Jurkat, Clone E6-1 (cell line): Measurements from ENCODE around the gene GIGYF2. TPM values are rescaled to one million over a fixed set of nuclear protein-coding genes. Genes with fewer than 3 reads are reported as not detected.

Experiments
- DNase-seq: peaks from one replicate; pipeline ENCODE4 v3.0.0-alpha.2; 2011; ENCODE audit warnings: low read depth, low spot score
- H3K4me3 ChIP-seq: 2 replicates; pipeline ENCODE4 v1.5.1; 2011; ENCODE audit warnings: mild to moderate bottlenecking, low read length, control low read depth, moderate library complexity
- polyA plus RNA-seq: library from polyadenylated mRNA; unstranded; fragments of >200 nt; gene quantifications from one replicate; pipeline ENCODE4 v1.2.1, GENCODE V29; 2012; ENCODE audit warnings: missing spikeins; ENCODE audit not compliant: insufficient read length, insufficient read depth

The GIGYF2 gene, protein sequence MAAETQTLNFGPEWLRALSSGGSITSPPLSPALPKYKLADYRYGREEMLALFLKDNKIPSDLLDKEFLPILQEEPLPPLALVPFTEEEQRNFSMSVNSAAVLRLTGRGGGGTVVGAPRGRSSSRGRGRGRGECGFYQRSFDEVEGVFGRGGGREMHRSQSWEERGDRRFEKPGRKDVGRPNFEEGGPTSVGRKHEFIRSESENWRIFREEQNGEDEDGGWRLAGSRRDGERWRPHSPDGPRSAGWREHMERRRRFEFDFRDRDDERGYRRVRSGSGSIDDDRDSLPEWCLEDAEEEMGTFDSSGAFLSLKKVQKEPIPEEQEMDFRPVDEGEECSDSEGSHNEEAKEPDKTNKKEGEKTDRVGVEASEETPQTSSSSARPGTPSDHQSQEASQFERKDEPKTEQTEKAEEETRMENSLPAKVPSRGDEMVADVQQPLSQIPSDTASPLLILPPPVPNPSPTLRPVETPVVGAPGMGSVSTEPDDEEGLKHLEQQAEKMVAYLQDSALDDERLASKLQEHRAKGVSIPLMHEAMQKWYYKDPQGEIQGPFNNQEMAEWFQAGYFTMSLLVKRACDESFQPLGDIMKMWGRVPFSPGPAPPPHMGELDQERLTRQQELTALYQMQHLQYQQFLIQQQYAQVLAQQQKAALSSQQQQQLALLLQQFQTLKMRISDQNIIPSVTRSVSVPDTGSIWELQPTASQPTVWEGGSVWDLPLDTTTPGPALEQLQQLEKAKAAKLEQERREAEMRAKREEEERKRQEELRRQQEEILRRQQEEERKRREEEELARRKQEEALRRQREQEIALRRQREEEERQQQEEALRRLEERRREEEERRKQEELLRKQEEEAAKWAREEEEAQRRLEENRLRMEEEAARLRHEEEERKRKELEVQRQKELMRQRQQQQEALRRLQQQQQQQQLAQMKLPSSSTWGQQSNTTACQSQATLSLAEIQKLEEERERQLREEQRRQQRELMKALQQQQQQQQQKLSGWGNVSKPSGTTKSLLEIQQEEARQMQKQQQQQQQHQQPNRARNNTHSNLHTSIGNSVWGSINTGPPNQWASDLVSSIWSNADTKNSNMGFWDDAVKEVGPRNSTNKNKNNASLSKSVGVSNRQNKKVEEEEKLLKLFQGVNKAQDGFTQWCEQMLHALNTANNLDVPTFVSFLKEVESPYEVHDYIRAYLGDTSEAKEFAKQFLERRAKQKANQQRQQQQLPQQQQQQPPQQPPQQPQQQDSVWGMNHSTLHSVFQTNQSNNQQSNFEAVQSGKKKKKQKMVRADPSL (N-terminal part only)
- polyA plus RNA-seq, result 40.4 TPM

DNA sequence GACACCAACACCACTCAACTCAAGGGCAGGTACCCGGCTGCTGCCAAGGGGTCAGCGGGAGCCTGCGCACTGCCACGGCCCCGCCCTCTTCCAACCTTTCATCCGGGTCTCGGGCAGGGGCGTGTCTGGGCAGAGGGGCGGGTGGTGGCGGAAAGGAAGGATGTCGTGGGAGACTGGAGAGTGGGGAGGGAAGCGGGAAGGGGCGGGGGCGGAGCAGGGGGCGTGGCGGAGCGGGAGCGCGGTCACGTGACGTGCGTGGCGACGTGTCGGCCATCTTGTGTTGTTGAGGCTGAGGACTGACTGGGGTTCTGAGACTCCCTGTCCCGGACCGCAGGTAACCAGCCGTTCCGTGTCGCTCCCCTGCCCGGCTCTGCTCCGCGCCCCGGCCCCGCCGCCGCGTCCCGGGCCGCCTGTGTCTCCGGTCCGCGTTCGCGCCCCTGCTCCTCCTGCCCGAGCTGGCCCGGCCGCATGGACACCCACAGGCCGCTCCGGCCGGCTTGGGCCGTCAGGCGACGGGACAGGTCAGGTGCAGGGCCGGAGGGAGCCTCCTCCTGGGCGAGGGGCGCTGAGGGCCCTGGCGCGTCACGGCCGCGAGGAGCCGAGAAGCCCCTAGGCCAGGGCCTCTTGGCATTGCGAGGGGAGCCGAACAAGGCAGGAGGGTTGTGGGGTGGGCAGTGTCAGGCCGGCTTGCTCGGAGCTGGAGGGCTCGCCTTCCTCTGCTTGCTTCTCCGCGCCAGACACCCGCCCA is at the start of gene GIGYF2:
TSS of gene GIGYF2 (plus strand) at position 273 of the 748 bp plus-strand sequence. CDS start 37,867 bp downstream, outside the sequence.
- DNase-seq, result peak; percentile 92
- H3K4me3 ChIP-seq, result peak within 1 kb of the TSS; percentile 95

DNA sequence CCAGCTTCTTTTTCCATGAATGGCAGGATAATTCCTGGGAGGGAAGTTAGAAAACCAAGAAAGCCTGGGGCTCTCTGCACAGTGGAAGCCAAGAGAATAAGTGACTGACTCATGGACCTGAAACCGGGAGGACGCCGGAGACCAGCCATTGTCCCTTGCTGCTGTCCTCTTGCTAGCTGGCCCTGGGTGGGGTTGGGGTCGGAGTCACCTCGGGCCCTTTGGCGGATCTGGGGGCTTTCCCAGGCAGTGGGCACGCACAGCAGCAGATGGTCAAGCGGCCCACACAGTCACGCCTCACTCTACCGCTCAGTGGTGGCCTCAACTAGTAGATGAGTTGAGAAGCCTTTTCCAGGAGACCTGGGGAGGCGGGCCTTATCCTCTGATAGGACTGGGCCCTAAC is 48.1 kb upstream of the GIGYF2 start:
- no peak for DNase-seq
- no peak overlapping the region for H3K4me3 ChIP-seq

DNA sequence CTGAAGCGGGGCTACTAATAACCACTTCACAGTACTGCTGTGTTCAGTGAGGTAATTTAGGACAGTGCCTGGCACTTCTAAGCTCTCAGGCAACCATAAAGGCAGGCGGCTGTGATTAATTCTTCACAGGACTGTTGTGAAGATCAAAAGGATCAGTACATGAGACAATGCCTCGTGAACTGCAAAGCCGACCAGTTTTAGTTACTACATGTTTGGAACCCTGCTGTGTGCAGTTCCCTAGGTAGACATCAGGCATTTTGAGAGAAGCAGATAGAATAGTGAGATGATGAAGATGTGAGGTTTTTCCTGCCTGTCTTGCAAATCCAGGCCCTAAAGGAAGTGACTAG is 44.7 kb upstream of the GIGYF2 start:
- no peak overlapping the region for H3K4me3 ChIP-seq
- no peak for DNase-seq

DNA sequence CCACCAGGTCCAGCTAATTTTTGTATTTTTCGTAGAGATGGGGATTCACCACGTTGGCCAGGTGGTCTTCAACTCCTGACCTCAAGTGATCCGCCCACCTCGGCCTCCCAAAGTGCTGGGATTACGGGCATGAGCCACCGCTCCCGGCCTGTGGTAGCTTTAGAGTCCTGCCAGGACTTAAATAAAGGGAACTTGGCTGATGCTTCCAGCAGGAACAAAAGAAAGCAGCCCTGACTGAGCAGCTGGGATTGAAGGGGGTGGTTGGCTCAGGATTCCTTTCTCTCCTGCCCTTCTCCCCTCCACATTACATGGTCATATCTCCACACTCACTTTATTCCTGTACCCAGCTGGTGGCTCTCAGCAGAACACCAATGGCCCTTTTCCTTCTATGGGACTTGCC is 43.7 kb upstream of the GIGYF2 start:
- H3K4me3 ChIP-seq, result no peak overlapping the region
- no peak for DNase-seq

DNA sequence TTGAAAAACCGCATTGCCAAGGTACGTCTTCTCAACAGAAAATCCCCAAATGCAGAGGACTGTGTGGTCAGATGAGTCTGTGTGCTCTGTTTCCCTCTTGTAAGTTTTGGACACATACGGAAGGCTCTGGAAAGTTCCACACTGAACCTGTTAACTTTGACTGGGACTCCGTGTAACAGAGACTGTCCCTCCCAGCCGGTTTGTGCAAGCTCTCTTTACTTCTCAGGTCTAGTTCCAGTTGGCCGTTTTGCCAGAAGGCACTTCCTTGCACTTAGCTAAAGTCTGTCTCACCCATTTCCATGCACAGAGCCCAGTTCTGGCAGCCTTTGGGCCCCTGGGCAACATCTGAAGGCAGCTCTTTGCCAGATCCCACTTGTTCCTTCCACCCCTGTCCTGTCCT is 41.7 kb upstream of the GIGYF2 start:
- no peak for DNase-seq
- no peak overlapping the region for H3K4me3 ChIP-seq

DNA sequence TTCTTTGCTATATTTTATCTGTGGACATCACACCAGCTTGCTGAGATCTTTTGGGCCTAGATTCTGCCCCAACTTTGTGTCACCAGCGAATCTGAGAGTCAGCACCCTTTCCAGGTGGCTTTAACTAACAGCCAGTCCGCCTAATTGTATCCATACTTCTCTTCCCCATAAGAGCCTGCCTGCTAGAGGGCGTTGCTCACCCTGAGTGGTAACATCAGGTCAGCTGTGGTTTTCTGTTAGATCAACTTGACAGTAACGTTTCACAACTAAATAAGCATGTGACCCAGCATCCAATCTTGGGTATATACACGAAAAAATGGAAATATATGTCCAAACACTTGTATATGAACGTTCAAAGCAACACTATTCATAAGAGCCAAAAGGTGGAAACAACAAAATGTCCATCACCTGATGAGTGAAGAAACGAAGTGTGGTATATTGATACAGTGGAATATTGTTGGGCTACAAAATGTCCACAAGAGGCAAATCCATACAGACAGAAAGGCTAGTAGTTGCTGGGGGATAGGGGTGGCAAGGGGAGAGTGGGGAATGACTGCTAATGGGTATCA is 38.8 kb upstream of the GIGYF2 start:
- no peak overlapping the region for H3K4me3 ChIP-seq
- DNase-seq, result no peak

DNA sequence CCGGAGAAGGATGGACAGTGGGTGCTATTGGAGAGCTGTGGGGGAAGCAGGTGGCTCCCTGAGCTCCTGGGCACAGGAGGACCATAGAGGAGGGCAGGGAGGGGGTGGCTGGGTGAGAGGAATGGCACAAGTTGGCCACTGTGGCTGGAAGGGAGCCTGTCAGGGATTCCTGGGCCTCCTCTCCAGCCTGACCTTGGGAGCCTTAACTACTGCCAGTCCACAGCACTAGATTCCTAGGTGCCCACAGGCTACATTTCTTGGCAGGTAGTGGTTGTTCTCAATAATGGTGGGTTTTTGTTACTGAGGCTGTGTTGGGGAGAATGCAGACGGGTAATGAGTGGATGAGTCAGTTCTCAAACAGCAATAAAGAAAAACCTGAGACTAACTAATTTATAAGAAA is 37.8 kb upstream of the GIGYF2 start:
- no peak for DNase-seq
- no peak overlapping the region for H3K4me3 ChIP-seq

DNA sequence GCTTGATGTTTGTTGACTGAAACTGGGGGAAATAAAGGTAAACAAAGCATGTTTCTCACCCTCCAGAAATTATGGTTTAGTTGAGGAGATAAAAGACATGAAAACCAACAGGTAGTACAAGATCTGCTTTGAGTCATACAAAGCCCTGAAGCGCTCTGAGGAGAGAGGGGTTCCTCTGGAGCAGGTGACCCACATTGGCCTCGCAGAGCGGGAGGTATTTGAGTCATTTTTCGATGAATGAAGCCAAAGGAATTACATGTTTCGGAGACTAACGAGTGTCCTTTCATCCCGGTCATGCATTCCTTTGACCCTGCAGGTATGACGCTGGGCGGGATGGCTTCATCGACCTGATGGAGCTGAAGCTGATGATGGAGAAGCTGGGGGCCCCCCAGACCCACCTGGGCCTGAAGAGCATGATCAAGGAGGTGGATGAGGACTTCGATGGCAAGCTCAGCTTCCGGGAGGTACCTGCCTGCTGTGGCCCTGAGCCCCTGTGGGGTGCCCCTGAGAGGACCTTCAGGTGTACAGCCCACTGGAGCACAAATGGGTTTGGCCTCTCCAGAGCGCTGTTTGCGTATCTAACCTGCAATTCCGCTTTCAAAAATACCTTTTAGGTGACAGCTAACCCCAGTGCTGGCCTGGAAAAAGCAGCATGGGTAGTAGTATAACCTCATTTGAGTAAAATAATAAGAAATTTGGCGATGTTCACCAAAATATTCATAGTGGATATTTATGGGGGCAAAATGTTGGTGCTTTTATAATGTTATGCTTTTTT is 34.5 kb upstream of the GIGYF2 start:
- no peak overlapping the region for H3K4me3 ChIP-seq
- no peak for DNase-seq

DNA sequence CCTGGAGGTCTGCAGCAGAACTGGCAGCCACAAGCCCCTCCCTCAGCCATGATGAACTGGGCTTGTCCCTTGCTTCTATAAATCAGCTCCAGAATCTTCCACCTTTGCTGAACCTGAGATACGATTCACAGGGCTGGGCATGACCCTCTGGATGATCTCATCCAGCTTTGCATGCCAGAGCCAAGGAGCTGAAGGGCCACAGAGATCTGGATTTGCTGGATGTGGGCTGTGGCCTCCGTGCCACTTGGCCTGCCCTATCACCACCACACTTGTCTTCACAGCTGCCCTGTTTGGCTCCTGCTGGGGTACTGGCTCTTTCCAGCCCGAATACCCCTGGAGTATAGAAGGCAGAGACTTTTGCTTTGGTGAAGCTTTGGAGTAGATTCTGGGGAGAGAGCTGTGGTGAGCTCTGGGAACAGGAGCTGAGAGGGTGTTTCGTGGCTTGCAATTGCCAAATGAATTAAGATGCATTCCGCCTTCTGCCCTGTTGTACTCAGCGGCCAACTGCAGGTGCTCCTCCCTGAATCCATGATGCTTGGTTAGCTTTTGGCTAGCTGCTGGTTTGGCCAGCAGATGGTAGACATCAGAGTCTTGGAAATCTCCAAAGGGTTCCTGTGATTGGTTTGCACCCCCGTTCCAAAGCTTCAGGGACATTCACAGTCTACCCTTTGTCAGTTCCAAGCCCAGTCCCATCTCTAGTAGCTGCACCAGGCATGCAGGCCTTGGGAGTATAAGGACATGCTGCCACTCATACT is 30.9 kb upstream of the GIGYF2 start:
- H3K4me3 ChIP-seq, result no peak overlapping the region
- no peak for DNase-seq

DNA sequence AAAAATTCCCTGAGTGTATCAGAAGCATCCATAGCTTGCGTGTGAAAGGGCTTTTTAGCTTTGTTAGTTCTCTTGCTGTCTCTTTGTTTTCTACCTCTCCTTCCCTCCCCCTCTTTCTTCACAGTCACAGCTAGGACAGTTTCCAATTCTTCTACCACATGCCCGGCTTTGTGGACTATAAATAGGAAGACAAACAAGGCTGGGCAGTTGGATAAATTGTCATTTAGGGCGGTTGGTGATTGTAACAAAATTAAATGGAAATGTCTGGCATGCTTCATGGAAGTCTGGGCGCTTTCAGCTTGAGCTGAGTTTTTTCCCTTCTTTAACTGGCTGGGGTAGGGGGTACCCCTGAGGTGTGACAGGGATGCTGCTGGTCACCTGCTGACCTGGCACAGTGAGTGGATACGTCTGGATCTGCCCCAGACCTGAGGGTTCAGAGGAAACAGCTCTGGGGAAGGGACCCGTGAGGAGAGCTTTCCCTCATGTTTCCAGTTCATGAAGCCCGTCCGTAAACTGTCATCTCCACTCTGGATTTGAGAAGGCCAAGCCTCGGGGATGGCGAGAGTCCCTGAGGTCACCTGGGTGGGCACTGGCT is 29.0 kb upstream of the GIGYF2 start:
- H3K4me3 ChIP-seq, result no peak overlapping the region

DNA sequence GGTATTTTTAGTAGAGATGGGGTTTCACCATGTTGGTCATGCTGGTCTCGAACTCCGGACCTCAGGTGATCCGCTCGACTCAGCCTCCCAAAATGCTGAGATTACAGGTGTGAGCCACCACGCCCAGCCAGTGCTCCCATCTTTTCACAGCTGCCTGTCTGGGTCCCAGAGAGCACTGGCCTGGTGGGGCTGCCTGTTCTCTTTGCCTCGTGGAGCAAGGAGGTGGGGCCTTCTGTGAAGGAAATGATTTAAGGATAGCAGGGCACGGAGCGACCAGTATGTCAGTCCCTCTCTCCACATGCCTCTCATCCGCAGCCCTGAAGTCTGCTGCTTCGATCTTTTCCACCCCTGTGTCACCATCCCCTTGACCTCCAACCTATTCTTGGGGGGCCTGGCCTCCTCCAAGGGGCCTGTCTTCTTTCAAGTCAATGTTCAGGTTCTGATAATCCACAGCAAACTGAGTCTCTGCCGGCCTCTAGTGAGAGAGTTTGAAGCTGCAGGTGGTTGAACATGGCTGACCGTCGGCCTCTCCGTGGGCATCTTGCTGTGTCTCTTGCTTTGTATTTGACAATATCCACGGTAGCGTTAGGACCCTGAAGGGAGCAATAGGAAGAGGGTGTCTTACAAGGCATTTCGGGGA is 28.2 kb upstream of the GIGYF2 start:
- H3K4me3 ChIP-seq, result no peak overlapping the region
- DNase-seq, result no peak

More for the DNA sequence above, 29.0 kb upstream of the GIGYF2 start:
- no peak for DNase-seq

DNA sequence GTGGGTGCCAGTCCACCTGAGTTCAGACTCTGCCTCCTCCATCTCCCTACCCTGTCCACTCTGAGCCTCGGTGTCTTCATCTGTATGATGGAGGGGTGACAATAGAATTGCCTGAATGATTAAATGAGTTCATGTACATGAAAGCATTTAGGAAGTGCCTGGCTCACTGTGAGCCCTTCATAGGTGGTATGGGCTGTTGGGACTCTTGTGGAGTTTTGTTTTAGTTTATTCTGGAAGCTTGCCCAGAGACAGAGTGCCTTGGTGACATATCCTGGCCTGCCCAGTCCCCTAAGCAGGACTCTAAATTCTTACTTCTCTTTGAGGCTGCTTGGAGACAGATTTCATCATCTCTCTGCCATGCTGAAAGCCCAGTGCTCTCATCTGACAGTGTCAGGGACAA is 24.5 kb upstream of the GIGYF2 start:
- H3K4me3 ChIP-seq, result no peak overlapping the region
- no peak for DNase-seq

DNA sequence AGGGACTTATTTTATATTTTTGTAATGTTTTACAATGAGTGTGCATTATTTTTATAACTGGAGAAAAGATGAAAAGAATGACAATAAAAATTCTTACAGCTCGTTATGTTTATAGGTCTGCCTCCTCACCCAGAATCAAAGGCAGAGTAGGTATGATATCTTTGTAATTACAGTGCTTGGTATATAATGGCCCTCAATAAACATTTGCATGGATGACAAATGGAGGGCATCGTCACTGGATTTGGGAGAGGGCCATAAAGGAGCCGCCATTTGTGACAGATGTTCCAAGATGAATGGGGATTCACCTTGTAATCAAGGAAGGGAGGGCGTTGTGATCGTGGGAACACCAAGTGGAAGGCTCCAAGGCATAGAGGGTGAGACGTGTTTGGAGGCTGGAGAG is 22.6 kb upstream of the GIGYF2 start:
- no peak for DNase-seq
- H3K4me3 ChIP-seq, result no peak overlapping the region

DNA sequence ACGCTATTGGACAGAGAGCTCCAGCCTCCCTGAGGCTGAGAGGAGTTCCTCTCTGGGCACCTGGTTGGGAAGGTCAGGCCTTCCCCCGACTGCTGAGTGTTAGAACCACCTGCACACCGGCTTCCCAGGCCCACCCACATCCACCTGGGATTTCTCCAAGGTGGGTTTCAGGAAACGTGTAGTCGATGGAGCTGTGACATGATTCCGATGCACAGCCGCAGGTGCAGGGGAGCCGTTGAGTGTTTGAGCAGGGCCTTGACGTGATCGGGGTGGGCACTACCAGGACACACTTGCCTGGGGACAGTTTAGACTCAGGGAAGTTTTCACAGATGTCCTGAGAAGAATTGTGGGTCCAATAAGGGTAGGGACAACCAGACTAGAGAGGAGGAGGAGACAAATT is 21.8 kb upstream of the GIGYF2 start:
- H3K4me3 ChIP-seq, result no peak overlapping the region
- no peak for DNase-seq

DNA sequence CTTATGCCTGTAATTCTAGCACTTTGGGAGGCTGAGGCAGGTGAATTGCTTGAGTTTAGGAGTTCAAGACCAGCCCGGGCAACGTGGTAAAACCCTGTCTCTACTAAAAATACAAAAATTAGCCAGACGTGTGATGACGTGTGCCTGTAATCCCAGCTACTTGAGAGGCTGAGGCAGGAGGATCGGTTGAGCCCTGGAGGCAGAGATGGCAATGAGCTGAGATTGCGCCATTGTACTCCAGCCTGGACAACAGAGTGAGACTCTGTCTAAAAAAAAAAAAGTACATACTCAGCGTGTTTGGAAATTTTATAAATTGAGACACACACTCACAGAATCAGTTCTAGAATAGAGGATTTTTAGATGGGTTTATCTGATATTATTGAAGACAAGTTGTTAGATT is 17.1 kb upstream of the GIGYF2 start:
- DNase-seq, result no peak
- no peak overlapping the region for H3K4me3 ChIP-seq

DNA sequence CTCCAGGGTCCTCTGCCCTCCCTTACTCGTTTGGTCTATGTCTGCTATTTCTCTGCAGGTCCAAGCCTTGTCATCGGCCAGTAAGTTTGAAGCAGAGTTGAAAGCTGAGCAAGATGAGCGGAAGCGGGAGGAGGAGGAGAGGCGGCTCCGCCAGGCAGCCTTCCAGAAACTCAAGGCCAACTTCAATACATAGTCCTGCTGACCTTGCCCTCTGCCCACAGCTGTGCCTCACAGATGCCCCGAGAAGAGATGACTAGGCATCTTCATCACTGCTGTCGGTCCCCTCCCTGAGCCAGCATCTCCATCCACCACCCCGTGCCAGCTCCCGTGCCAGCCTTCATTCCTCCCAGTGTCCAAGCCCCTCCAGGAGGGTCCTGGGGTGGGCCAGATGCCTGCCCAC is 15.6 kb upstream of the GIGYF2 start:
- DNase-seq, result no peak
- no peak overlapping the region for H3K4me3 ChIP-seq
